IPS-18c (cell line): ENCODE measurements around the gene AMPD3.
A peak's percentile ranks its signal among the peaks of the same experiment; 100 is the strongest.

Experiments used
- H3K4me3 ChIP-seq: 2 replicates; pipeline ENCODE4 v1.7.0; 2013; ENCODE audit warnings: low read depth, mild to moderate bottlenecking, low read length, moderate library complexity; ENCODE audit not compliant: insufficient read depth
- H3K9me3 ChIP-seq: one replicate; pipeline ENCODE4 v1.6.1; 2013; ENCODE audit warnings: mild to moderate bottlenecking, low read length, moderate library complexity; ENCODE audit not compliant: control insufficient read depth, insufficient read depth

The AMPD3 gene

GRCh38 chr11:10529279-10529678 is 74.2 kb downstream of the AMPD3 start:
- Histone ChIP-seq H3K9me3 (no peaks in the 10 kb centered on the region), H3K4me3 (no peak overlapping the region)

DNA sequence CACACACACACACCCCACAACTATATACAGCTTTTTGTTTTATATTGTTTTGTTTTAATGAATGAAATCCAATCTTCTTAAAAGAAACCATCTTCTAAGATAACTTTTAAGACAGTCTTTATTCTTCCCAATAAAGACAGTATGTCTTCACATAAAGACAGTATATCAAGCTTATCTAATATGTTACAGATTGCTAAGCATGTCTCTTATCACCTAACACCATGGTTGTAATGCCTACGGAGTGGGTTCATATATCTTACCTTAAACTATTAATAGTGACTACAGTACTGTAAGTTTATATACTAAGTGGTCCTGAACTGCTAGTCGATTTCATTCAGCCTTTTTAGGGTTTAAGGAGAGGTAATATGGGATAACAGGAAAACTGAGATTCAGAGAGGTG is 77.5 kb downstream of the AMPD3 start:
- Histone ChIP-seq H3K4me3 (no peak overlapping the region), H3K9me3 (no peaks in the 10 kb centered on the region)

DNA sequence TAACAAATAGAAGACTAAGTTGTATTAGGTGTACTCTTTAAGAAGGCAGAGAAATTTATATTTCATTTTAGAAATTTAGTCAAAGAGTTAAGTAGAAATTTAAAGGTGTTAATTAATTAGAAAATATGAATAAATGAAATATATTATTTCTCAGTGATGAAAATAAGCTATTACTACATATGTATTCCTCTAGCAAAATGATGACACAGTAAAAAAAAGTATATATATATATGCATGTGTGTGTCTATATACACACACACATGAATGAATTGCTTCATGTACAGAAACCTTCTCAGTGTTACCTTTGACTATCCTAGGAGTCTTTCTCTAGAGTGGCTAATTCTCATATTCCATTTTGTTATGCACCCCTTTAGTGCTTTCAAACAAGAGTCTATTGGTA is 78.3 kb downstream of the AMPD3 start:
- no peaks in the 10 kb centered on the region for H3K9me3 ChIP-seq
- H3K4me3 ChIP-seq: no peak overlapping the region

GRCh38 chr11:10534316-10534715 is 79.3 kb downstream of the AMPD3 start:
- no peak overlapping the region for H3K4me3 ChIP-seq

GRCh38 chr11:10537600-10537999 is 82.5 kb downstream of the AMPD3 start:
- Histone ChIP-seq H3K4me3 (no peak overlapping the region), H3K9me3 (peaks cover 2% of the 10 kb centered on the region)

More at GRCh38 chr11:10534316-10534715, 79.3 kb downstream of the AMPD3 start:
- H3K9me3 ChIP-seq: no peaks in the 10 kb centered on the region

DNA sequence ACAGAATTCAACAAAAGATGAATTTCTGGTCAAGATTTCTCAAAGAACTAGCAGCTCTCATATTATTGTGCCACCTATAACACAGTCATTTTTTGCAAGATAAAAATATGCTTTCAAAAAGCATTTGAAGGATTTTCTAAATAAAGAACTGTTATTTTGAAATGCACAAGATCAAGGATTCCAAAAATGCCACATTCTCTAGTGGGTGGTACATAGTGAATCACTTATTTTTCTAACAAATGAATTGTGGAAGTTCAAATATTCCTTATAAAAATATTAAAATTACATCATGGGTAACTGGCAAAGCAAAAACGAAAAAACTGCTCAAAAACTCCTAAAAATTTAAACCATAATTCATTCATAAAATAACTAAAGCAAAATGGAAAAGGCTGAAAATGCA is 83.9 kb downstream of the AMPD3 start:
- H3K9me3 ChIP-seq: peaks cover 2% of the 10 kb centered on the region
- no peak overlapping the region for H3K4me3 ChIP-seq

DNA sequence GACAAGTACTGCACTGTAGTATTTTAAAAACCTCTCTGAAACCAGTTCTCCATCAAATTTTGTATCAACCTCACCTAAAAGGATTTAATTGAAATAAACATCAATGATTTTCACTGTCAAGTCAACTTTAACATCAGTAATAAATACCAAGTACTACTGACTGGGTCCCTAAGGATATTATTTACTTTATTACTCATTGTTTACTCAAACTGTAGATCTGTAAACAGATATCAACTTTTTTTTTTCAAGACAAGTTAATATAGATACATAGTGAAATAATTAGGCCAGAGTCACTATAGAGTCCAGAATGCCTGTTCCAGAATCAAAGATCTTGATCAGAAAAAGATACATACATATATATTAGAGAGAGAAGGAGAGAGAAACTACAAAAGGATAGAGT is 84.3 kb downstream of the AMPD3 start:
- H3K9me3 ChIP-seq: peaks cover 2% of the 10 kb centered on the region
- H3K4me3 ChIP-seq: no peak overlapping the region

DNA sequence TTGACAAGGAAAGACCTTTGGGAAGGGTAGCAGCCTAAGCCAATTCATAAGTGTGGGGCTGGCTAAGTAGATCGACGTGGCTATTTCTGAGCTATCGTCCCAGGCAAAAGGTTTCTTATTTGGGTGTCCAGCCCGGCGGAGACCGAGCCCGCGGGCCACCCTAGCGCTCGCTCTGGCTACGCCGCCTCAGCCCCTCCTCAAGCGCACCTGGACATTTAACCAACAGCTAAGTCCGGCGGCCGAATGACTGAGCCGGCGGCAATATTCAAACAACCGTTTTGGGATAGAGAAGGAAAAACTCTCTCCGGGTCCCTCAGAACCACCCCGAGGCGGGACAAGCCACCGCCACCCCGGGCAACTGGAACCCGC is 85.5 kb downstream of the AMPD3 start:
- peaks cover 2% of the 10 kb centered on the region for H3K9me3 ChIP-seq
- H3K4me3 ChIP-seq: peak overlapping the region; percentile 86

DNA sequence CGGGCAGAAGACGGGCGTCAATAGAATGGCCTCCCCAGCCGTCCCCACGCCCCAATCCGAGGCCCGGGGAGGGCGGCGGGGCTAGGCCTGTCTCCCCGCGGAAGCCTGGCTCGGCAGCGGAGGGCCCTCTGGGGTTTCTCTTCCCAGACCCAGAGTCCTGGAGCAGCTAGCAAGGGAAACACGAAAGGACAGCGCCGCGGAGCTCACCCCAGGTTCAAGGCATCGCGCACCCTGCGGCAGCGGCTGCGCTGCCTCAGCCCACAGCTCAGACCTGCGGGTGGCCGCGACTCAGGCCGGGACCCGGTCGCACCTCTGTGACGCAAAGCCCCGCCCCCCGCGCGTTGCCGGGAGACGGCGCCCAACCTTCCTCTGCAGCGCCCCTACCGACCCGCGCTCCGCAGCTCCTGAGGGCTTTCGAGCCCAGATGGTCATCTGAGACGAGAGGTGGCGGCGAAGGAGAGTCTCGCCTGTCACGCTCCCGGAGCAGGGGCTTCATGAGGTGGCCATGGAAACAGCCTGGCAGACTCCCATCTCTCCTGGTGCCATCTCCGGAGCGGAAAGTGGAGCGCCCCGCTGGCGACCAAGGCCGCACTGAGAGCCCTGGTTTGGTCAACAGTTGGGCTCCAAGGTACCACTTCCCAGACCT is 86.0 kb downstream of the AMPD3 start, which contains the start of gene RNF141:
Gene RNF141 (minus strand): TSS at position 273 of the 646 bp plus-strand sequence. CDS start 7,029 bp downstream, outside the sequence.
- Histone ChIP-seq H3K9me3 (peaks cover 2% of the 10 kb centered on the region), H3K4me3 (peak within 1 kb of the TSS; percentile 86)

- Histone ChIP-seq H3K9me3 (peaks cover 2% of the 10 kb centered on the region), H3K4me3 (peak overlapping the region; percentile 86)
These were observed 86.5 kb downstream of the AMPD3 start for GRCh38 chr11:10541561-10541930.

DNA sequence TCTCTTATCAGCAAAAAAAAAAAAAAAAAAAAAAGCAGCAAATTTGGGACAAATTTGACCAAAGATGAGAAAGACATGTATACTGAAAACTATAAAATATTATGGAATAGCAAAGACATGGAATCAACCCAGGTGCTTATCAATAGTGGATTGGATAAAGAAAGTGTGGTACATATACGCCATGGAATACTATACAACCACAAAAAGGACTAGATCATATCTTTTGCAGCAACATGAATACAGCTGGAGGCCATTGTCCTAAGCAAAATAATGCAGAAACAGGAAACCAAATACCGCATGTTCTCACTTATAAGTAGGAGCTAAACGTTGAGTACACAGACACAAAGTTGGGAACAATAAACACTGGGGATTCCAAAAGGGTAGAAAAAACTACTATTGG is 87.7 kb downstream of the AMPD3 start:
- H3K9me3 ChIP-seq: peaks cover 2% of the 10 kb centered on the region
- no peak overlapping the region for H3K4me3 ChIP-seq

GRCh38 chr11:10543782-10544181 is 88.7 kb downstream of the AMPD3 start:
- H3K4me3 ChIP-seq: no peak overlapping the region

GRCh38 chr11:10544491-10545465 is 89.7 kb downstream of the AMPD3 start:
- peaks cover 2% of the 10 kb centered on the region for H3K9me3 ChIP-seq
- H3K4me3 ChIP-seq: no peak overlapping the region; the same call in 1 of the 2 replicates

More at GRCh38 chr11:10543782-10544181, 88.7 kb downstream of the AMPD3 start:
- peaks cover 2% of the 10 kb centered on the region for H3K9me3 ChIP-seq

GRCh38 chr11:10550503-10551289 is 95.6 kb downstream of the AMPD3 start:
- H3K4me3 ChIP-seq: no peak overlapping the region
- H3K9me3 ChIP-seq: no peaks in the 10 kb centered on the region

DNA sequence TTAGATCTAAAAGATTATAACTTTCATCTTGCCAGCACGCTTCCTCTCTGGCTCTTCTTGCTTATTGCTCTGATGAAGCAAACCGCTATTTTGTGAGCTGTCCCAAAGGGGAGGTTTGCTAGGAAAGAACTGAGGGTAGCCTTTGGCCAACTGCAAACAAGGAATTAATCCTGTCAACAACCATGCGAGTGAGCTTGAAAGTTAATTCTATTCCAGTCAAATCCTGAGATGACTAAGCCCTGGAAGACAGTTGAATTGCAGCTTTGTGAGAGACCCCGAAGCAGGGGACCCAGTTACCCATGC is 96.2 kb downstream of the AMPD3 start:
- Histone ChIP-seq H3K4me3 (no peak overlapping the region), H3K9me3 (no peaks in the 10 kb centered on the region)

DNA sequence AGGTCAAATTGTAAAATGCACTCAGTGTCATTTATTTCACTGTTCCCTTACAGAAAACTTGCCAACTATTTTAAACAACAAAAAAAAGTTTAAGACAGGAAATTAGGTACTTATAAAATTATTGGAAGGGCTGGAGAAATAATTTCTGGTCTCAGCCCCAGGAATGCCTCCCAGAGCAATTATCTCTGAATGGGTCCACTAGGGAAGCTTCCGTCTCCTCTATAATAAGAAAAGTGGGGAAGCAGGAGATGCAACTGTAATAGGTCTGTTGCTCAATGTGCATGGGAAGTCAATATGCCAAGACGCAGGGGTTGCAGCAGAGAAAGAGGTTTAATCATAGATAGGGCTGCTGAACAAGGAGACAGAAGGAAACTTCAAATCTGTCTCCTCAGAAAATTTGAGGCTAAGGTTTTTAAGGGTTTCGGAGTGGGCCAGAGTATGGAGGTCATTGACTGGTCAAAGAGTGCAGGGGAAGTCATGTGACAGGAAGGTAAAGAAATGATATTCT is 96.8 kb downstream of the AMPD3 start:
- H3K4me3 ChIP-seq: no peak overlapping the region
- no peaks in the 10 kb centered on the region for H3K9me3 ChIP-seq

DNA sequence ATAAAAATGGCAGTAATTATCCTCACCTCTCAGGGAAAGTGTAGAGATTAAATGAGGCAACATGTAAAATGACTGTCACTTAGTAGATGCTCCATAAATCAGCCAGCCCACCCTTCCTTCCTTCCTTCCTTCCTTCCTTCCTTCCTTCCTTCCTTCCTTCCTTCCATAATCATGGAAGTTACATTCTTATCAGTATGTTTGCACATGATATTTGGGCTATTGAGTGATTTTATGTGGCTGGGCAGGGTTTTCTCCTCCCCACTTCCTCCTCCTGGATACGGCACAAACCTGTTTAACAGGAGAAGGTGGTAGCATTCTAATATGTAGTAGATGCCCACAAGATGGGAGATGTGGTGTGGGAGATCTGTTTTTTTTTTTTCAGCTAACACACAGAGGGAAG is 101.5 kb downstream of the AMPD3 start:
- no peak overlapping the region for H3K4me3 ChIP-seq
- no peaks in the 10 kb centered on the region for H3K9me3 ChIP-seq
